Measurements from ENCODE around the gene PDILT. TPM values are rescaled to one million over a fixed set of nuclear protein-coding genes. Genes with fewer than 3 reads are reported as not detected.

PDILT gene
- total and polyA plus RNA-seq, 2 experiments from 2014 or later, result not detected

- TF ChIP-seq ZNF462 (CRISPR knock-in tag; IDR thresholded peaks at IDR 0.05) (no peak), ETS1 (IDR thresholded peaks at IDR 0.05) (no peak), NANOG (IDR thresholded peaks at IDR 0.05; ENCODE audit: borderline replicate concordance) (no peak), ZNF331 (CRISPR knock-in tag; IDR thresholded peaks at IDR 0.05; ENCODE audit: low read depth) (no peak), JUNB (IDR thresholded peaks at IDR 0.05; ENCODE audit: unreplicated experiment) (no peak), CREB1 (CRISPR knock-in tag; IDR thresholded peaks at IDR 0.05; ENCODE audit: low read depth) (no peak), EZH2phosphoT487 (IDR thresholded peaks at IDR 0.05; ENCODE audit: unreplicated experiment) (no peak), POLR2AphosphoS5 (IDR thresholded peaks at IDR 0.05; ENCODE audit: low read depth) (no peak), ZNF114 (CRISPR knock-in tag; IDR thresholded peaks at IDR 0.05) (no peak), EZH2 (IDR thresholded peaks at IDR 0.05; ENCODE audit: low read depth, unreplicated experiment) (no peak)
Measured at GRCh38 chr16:20387978-20388377, 16.6 kb downstream of the PDILT start (continued).
